Stimulated activated CD8-positive, alpha-beta memory T cell treated with anti-CD3 and anti-CD28 coated beads, Interleukin-12 subunit alpha, Interleukin-12 subunit beta, amount 100 ng/mL, for 4 hours (primary cell): ENCODE data around the gene BCL11B.
"Not testable (repeated sequence)": the region's sequence is repeated elsewhere in the genome, so short reads cannot be mapped to it uniquely, and the experiment has no call there.

Experiments used
- DNase-seq: peaks from one replicate; pipeline ENCODE4 v3.0.0-alpha.2; 2020; ENCODE audit warnings: low read depth

The BCL11B gene

GRCh38 chr14:99199846-99200653 is 71.9 kb downstream of the BCL11B start:
- DNase-seq, result no peak

- no peak for DNase-seq
Observed at GRCh38 chr14:99198746-99199502, 73.1 kb downstream of the BCL11B start.

GRCh38 chr14:99196310-99196650 is 75.7 kb downstream of the BCL11B start:
- no peak for DNase-seq

GRCh38 chr14:99195602-99196309 is 76.2 kb downstream of the BCL11B start:
- no peak for DNase-seq

- DNase-seq, result no peak
Observed at GRCh38 chr14:99194736-99195135, 77.3 kb downstream of the BCL11B start.

GRCh38 chr14:99194136-99194535 is 77.9 kb downstream of the BCL11B start:
- DNase-seq, result no peak

GRCh38 chr14:99192830-99193229 is 79.2 kb downstream of the BCL11B start:
- no peak for DNase-seq

GRCh38 chr14:99192028-99192621 is 79.9 kb downstream of the BCL11B start:
- DNase-seq, result no peak

- DNase-seq, result no peak
Observed at GRCh38 chr14:99191395-99192027, 80.5 kb downstream of the BCL11B start.

GRCh38 chr14:99190696-99191394 is 81.2 kb downstream of the BCL11B start:
- no peak for DNase-seq

GRCh38 chr14:99189201-99189801 is 82.7 kb downstream of the BCL11B start:
- no peak for DNase-seq

GRCh38 chr14:99188731-99189191 is 83.2 kb downstream of the BCL11B start:
- DNase-seq, result no peak

- no peak for DNase-seq
Observed at GRCh38 chr14:99187858-99188257, 84.1 kb downstream of the BCL11B start.

- DNase-seq, result no peak
Observed at GRCh38 chr14:99186956-99187690, 84.9 kb downstream of the BCL11B start.

GRCh38 chr14:99186336-99186735 is 85.7 kb downstream of the BCL11B start:
- DNase-seq, result not testable (repeated sequence)

- DNase-seq, result no peak
Observed at GRCh38 chr14:99185436-99186068, 86.4 kb downstream of the BCL11B start.

GRCh38 chr14:99183716-99184115 is 88.3 kb downstream of the BCL11B start:
- no peak for DNase-seq

- no peak for DNase-seq
Observed at GRCh38 chr14:99183311-99183710, 88.7 kb downstream of the BCL11B start.

GRCh38 chr14:99182548-99183250 is 89.3 kb downstream of the BCL11B start:
- DNase-seq, result no peak
